Fibroblast of lung (primary cell): Measurements from ENCODE around the gene TBC1D22A. TPM values are rescaled to one million over a fixed set of nuclear protein-coding genes. Genes with fewer than 3 reads are reported as not detected.

Experiments used
- DNase-seq, 2 donors: peaks; one replicate each; pipeline versions ENCODE4 v3.0.0 to v3.0.0-alpha.2; 2010; ENCODE audit warnings: low read depth in 2 of 2
- H2AFZ ChIP-seq: 2 replicates; pipeline ENCODE4 v1.5.1; 2012; ENCODE audit warnings: low read length, control low read depth, inconsistent platforms
- H3K27ac ChIP-seq: 2 replicates; pipeline ENCODE4 v1.5.1; 2011; ENCODE audit warnings: low read length, control low read depth; ENCODE audit not compliant: insufficient read depth
- H3K27me3 ChIP-seq: 2 replicates; pipeline ENCODE4 v1.5.1; 2011; ENCODE audit warnings: mild to moderate bottlenecking, low read length; ENCODE audit not compliant: control insufficient read depth, insufficient read depth
- H3K36me3 ChIP-seq: 2 replicates; pipeline ENCODE4 v1.5.1; 2011; ENCODE audit warnings: low read length; ENCODE audit not compliant: control insufficient read depth, insufficient read depth
- H3K4me1 ChIP-seq: 2 replicates; pipeline ENCODE4 v1.5.1; 2011; ENCODE audit warnings: low read length; ENCODE audit not compliant: control insufficient read depth, insufficient read depth; ENCODE audit errors: extremely low read depth
- H3K4me2 ChIP-seq: 2 replicates; pipeline ENCODE4 v1.5.1; 2011; ENCODE audit warnings: low read length, control low read depth; ENCODE audit not compliant: insufficient read depth; ENCODE audit errors: extremely low read depth
- H3K4me3 ChIP-seq, 4 experiments: fragments of 200-600 bp in 1 of 4; sonication (generic) in 1 of 4; replicated peaks in 1 of 4; 2 replicates each; pipeline ENCODE4 v1.5.1; 2011 to 2016; ENCODE audit warnings: low read length in 4 of 4, low read depth in 3 of 4, mild to moderate bottlenecking in 3 of 4, control low read depth in 2 of 4, inconsistent platforms in 1 of 4, mixed read lengths in 1 of 4; ENCODE audit not compliant: insufficient read depth in 1 of 4; ENCODE audit errors: control extremely low read depth in 1 of 4
- H3K79me2 ChIP-seq: 2 replicates; pipeline ENCODE4 v1.5.1; 2012; ENCODE audit warnings: mild to moderate bottlenecking, low read length, inconsistent platforms; ENCODE audit not compliant: control insufficient read depth, insufficient read depth
- H3K9ac ChIP-seq: 2 replicates; pipeline ENCODE4 v1.5.1; 2011; ENCODE audit warnings: mild to moderate bottlenecking, low read length, control low read depth; ENCODE audit not compliant: insufficient read depth
- H3K9me3 ChIP-seq: 2 replicates; pipeline ENCODE4 v1.5.1; 2012; ENCODE audit warnings: low read depth, low read length; ENCODE audit not compliant: control insufficient read depth, insufficient read depth
- H4K20me1 ChIP-seq: 2 replicates; pipeline ENCODE4 v1.5.1; 2011; ENCODE audit warnings: low read length; ENCODE audit not compliant: control insufficient read depth, insufficient read depth; ENCODE audit errors: extremely low read depth
- EZH2 ChIP-seq: IDR thresholded peaks from 2 replicates; pipeline ENCODE4 v1.5.1; 2012; ENCODE audit warnings: low read length, control low read depth, mild to moderate bottlenecking; ENCODE audit errors: missing control alignments
- polyA plus RNA-seq, 2 donors: library from polyadenylated mRNA; depleted of rRNA in 1 of 2; stranded (reverse) in 1 of 2; unstranded in 1 of 2; fragments of >200 nt; gene quantifications; 2 replicates each; pipeline ENCODE4 v1.2.1, GENCODE V29; 2011 to 2012; ENCODE audit warnings: missing spikeins in 1 of 2
- total RNA-seq: library from RNA; depleted of rRNA; stranded (reverse); fragments of >200 nt; gene quantifications from 2 replicates; pipeline ENCODE4 v1.2.1, GENCODE V29; 2014
- TF ChIP-seq, protein P1 (sequence below), 2 donors: IDR thresholded peaks in 1 of 2; conservative IDR thresholded peaks in 1 of 2; 1 replicate in 1 of 2; 2 replicates in 1 of 2; pipeline ENCODE4 v1.5.1; 2011 to 2012; ENCODE audit warnings: low read length in 2 of 2, control low read depth in 1 of 2, inconsistent platforms in 1 of 2, low read depth in 1 of 2, mild to moderate bottlenecking in 1 of 2

Gene TBC1D22A
- total and polyA plus RNA-seq, 2 donors (not counting 1 experiment from before 2014, with no cell fraction given): 11.6 to 17.6 TPM

- Histone ChIP-seq H3K4me1 (peaks cover 2% of the 10 kb centered on the region), H3K36me3 (no peaks in the 10 kb centered on the region), H3K27me3 (no peaks in the 10 kb centered on the region), H3K79me2 (peaks cover 35% of the 10 kb centered on the region), H2AFZ (no peak overlapping the region), H3K4me2 (no peak overlapping the region), H3K4me3 (no peak overlapping the region), H3K27ac (no peak overlapping the region), H4K20me1 (no peaks in the 10 kb centered on the region), H3K9me3 (no peaks in the 10 kb centered on the region), H3K9ac (no peak overlapping the region)
- TF ChIP-seq, protein P1, sequence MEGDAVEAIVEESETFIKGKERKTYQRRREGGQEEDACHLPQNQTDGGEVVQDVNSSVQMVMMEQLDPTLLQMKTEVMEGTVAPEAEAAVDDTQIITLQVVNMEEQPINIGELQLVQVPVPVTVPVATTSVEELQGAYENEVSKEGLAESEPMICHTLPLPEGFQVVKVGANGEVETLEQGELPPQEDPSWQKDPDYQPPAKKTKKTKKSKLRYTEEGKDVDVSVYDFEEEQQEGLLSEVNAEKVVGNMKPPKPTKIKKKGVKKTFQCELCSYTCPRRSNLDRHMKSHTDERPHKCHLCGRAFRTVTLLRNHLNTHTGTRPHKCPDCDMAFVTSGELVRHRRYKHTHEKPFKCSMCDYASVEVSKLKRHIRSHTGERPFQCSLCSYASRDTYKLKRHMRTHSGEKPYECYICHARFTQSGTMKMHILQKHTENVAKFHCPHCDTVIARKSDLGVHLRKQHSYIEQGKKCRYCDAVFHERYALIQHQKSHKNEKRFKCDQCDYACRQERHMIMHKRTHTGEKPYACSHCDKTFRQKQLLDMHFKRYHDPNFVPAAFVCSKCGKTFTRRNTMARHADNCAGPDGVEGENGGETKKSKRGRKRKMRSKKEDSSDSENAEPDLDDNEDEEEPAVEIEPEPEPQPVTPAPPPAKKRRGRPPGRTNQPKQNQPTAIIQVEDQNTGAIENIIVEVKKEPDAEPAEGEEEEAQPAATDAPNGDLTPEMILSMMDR (conservative IDR thresholded peaks at IDR 0.05 in 1 of 2, IDR thresholded peaks at IDR 0.05 in 1 of 2; ENCODE audit: low read depth in 1 of 2, low read length in 2 of 2): no peak
- no peak for TF ChIP-seq EZH2
- no peak for DNase-seq
These were observed 13.7 kb downstream of the TBC1D22A start for GRCh38 chr22:46775850-46776826.

DNA sequence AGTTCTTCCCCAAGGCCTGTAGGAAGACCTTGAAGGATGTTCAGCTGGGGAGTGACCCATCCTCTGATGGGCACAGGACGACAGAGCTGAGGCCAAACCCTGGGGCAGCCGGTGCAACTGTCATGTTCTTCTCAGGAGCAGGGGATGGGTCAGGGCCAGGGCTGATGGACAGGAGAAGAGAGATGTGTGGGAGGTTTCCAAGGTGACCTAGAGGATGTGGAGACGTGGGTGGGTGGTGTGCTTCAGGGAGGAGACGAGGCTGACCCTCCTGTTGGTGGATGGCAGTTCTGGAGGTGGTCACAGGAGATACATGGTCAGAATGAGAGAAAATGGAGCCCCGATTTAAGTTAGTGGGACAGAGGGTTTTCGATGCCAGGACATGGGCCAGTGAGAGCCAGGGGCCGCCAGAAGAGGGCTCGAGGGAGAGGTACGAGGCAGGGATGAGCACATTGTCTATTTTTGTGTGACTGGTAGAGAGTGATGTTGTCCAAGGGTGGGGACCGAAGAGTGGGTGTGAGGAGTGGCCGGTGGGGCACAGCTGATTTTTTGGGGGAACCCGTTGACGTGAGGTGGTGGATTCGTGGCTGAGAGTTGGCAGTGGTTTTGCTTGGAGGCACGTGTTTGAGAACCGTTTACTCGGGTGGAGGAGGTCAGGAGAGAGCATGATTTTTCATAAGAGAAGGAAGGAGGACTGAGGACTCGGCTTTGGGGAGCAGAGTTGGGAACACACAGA lies 14.6 kb downstream of the TBC1D22A start:
- H3K27ac ChIP-seq: no peak overlapping the region
- H2AFZ ChIP-seq: no peak overlapping the region
- no peaks in the 10 kb centered on the region for H3K9me3 ChIP-seq
- peaks cover 35% of the 10 kb centered on the region for H3K79me2 ChIP-seq
- no peaks in the 10 kb centered on the region for H3K36me3 ChIP-seq
- DNase-seq: no peak
- peaks cover 2% of the 10 kb centered on the region for H3K4me1 ChIP-seq
- H3K27me3 ChIP-seq: no peaks in the 10 kb centered on the region
- H4K20me1 ChIP-seq: no peaks in the 10 kb centered on the region
- TF ChIP-seq, protein P1 (conservative IDR thresholded peaks at IDR 0.05 in 1 of 2, IDR thresholded peaks at IDR 0.05 in 1 of 2; ENCODE audit: low read depth in 1 of 2, low read length in 2 of 2): no peak
- no peak for TF ChIP-seq EZH2
- H3K4me3 ChIP-seq: no peak overlapping the region
- no peak overlapping the region for H3K4me2 ChIP-seq
- H3K9ac ChIP-seq: no peak overlapping the region

DNA sequence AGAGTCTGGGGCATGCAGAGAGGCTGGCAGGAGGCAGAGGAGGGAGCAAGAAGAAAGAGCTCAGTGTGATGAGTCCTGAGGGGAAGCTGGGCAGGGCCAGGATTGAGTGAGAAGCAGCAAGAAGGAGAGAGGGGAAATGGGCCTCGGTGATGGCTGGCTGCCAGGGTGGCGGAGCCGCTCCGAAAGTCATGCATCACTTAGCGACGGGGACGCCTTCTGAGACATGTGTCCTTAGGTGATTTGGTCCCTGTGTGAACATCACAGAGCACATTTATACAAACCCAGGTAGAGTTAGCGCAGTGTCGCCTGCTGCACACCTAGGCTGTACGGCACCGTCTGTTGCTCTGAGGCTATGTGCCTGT lies 15.1 kb downstream of the TBC1D22A start:
- no peak for DNase-seq
- Histone ChIP-seq H3K4me2 (no peak overlapping the region), H3K9me3 (no peaks in the 10 kb centered on the region), H3K27me3 (no peaks in the 10 kb centered on the region), H2AFZ (no peak overlapping the region), H3K9ac (no peak overlapping the region), H3K4me3 (no peak overlapping the region), H3K4me1 (peaks cover 2% of the 10 kb centered on the region), H3K79me2 (peaks cover 35% of the 10 kb centered on the region), H4K20me1 (no peaks in the 10 kb centered on the region), H3K36me3 (no peaks in the 10 kb centered on the region), H3K27ac (no peak overlapping the region)
- no peak for TF ChIP-seq EZH2
- TF ChIP-seq, protein P1 (conservative IDR thresholded peaks at IDR 0.05 in 1 of 2, IDR thresholded peaks at IDR 0.05 in 1 of 2; ENCODE audit: low read depth in 1 of 2, low read length in 2 of 2): no peak
